Hippocampal formation (tissue), 2 donors: ENCODE data around the gene ASCL1.

Experiments
- DNase-seq, 2 donors: peaks; one replicate each; lab custom pipeline; 2025; lab: John Stamatoyannopoulos, UW

The ASCL1 gene

DNA sequence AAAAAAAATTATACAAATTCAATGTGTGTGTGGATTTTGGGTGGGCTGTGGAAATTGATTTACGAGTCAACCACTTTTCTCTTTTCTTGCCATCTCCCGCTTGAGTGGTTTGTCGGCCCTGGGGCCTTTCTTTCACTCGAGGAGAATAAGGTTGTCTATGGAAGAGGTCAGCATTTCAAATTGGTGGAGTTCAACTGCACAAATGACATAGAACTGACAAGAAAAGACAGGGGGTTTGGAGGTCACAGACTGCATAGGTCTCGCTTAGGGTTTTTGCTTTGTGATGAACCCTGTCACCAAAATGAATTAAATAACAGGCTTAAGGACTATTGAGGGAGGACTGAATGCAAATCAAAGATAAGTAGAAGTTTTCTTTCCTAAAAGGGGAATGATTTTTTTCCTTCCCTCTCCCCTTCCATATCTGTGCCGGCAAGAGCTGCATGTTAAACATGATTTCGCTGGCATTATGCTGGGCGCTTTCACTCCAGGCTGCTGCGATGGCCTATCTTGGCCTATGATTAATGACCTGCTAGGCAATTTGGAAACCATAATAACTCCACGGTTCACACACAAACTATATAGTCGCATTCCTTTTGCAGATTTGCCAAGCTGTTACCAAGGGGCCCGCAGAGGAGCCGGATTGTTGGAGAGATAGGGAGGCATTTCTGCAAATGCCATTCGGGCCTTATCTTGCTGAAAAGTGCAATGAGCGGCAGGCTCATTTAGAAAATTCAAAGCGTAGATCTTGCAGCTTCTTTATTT, 20.7 kb downstream of the ASCL1 start:
- DNase-seq: no peak

DNA sequence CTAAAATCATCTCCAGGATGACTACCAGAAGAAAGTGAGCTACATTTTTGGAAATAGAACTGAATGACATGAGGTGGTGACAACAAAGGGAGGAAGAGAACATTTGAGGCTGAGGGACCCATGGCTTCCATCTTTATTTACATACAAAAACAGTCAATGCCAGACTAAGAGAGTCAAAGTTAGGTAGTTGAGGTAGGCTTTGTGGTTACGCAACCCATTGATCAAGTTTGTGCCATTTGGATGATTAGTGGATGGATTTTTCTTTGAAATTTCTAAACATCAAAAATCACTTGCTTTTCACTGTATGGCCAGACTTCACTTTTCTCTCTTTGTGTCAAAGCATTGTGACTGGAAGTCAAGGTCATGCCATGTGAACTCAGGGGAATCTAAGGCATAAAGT, 22.9 kb downstream of the ASCL1 start:
- DNase-seq: no peak

DNA sequence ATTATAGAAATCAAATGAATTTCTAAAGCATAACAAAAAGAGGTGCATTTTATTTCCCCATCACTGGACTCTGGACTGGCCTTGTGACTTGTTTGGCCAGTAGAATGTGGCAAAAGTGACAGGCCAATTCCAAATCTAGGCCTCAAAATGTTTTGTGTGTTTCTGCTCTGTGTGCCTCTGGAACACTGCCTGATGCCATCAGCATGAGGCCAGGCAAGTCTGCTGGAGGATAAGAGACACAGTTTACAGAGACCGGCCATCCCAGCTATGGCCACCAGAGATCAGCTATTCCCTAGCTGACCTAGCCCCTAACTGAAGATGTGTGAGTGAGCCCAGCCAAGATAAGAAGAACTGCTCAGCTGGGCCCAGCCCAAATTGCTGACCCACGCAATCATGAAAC, 32.9 kb downstream of the ASCL1 start:
- DNase-seq: no peak

DNA sequence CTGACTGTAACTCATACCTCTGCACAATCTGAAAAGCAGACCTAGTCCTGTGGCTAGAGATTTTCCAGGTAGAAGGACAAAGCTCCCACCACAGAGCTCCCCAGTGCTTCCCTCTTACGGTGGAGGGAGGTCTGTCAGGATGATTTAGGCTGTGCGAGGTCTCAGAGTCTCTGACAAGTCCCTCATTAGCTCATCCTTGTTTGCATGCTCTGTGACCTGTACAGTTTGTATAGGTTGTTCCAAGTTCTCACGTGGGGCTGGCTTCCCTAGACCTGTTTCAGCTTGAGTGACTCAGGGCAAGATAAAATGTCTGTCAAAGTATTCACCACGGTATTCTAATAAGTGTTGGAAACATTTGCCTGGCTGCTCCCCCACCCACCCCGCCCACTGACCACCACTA, 34.8 kb downstream of the ASCL1 start:
- DNase-seq: no peak

DNA sequence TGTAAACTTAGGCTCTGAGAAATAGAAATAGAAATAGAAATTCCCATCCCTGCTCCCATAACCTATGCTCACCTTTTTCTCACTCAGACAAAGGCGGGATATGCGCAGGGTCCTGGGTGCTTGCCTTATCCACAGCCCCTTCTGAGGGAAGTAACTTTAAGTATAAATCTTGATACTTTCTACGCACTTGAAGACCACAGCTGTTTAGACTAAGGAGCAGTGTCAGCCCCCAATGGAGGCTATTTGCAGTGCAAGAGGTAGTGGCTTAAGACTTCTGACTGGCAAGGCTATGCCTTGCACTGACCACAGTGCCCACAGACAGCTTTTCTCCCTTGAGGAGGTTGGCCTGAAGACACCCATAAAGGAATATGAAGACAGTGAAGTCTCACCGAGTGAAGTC, 35.2 kb downstream of the ASCL1 start:
- DNase-seq: no peak

DNA sequence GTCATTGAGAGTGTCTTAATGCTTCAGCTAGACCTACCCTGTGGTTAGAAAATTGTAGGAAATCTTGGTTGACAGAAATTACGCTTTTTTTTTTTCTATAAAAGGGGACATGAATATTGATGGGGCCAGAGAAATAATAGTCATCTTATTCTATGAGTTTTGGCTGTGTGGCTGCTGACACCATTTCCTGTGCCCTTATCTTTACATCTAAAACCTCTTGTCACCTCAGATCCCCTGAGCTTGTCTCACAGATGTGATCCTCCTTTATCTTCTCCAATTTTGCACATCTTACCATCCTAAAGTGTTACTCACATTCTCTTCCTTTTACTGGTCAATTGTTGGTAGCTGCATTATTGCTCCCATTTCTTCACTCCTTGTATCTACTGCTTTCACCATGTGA, 36.1 kb downstream of the ASCL1 start:
- no peak for DNase-seq

DNA sequence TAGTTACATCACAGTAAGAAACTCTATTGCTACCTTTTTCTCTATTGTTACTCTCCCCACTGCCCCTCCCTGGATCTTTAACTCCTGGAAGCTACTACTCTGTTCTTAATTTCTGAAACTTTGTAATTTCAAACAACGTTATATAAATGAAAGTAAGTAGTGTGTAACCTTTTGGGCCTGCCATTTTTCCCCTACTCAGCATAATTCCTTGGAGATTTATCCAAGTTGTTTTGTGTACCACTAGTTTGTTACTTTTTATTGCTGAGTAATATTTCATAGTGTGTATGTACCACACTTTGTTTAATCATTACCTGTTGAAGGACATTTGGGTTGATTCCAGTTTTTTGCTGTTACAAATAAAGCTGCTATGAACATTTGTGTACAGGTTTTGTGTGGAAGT, 37.9 kb downstream of the ASCL1 start:
- DNase-seq: no peak
